A673 (cell line): ENCODE measurements around the gene NBPF8. TPM values are rescaled to one million over a fixed set of nuclear protein-coding genes. Genes with fewer than 3 reads are reported as not detected.
"Not testable (repeated sequence)": the region's sequence is repeated elsewhere in the genome, so short reads cannot be mapped to it uniquely, and the experiment has no call there.

Experiments
- Bru-seq: library from RNA; stranded (reverse); fragments of 400-500 nt; gene quantifications from one replicate; lab custom pipeline; 2021; lab: Mats Ljungman, UMichigan
- BruChase-seq, 2 experiments: library from RNA; stranded (reverse); fragments of 400-500 nt; gene quantifications; one replicate each; lab custom pipeline; 2021; lab: Mats Ljungman, UMichigan
- BruUV-seq: library from RNA; stranded (reverse); fragments of 400-500 nt; replicated peaks from 2 replicates; lab custom pipeline; 2021; lab: Mats Ljungman, UMichigan
- CTCF ChIA-PET: fragments of 300-600 bp; sonication (Branson Sonifier 250); formaldehyde crosslinking; loops from one replicate; lab custom pipeline; 2022; ENCODE audit warnings: antibody characterized with exemption; lab: Charles Lee
- POLR2A ChIA-PET: fragments of 300-600 bp; sonication (Branson Sonifier 250); formaldehyde crosslinking; loops from one replicate; lab custom pipeline; 2022; ENCODE audit warnings: antibody characterized with exemption; ENCODE audit not compliant: low non-redundant PET; lab: Charles Lee
- DNase-seq: peaks from one replicate; pipeline ENCODE4 v3.0.0-alpha.2; 2015; ENCODE audit warnings: low spot score
- H3K27ac ChIP-seq: fragments of 200-600 bp; sonication (generic); 2 replicates; pipeline ENCODE4 v1.5.1; 2016; ENCODE audit warnings: mixed run types, low read depth, mild to moderate bottlenecking, mixed read lengths, antibody characterized with exemption, low read length; ENCODE audit not compliant: poor library complexity, severe bottlenecking
- H3K27me3 ChIP-seq: fragments of 200-600 bp; sonication (generic); replicated peaks from 2 replicates; pipeline ENCODE4 v1.6.1; 2017; ENCODE audit warnings: mixed run types, low read depth, mild to moderate bottlenecking, mixed read lengths, antibody characterized with exemption, low read length; ENCODE audit not compliant: insufficient read depth, poor library complexity
- H3K36me3 ChIP-seq: fragments of 200-600 bp; sonication (generic); 2 replicates; pipeline ENCODE4 v1.6.1; 2016; ENCODE audit warnings: mixed run types, mild to moderate bottlenecking, mixed read lengths, antibody characterized with exemption, low read length; ENCODE audit not compliant: insufficient read depth, poor library complexity, severe bottlenecking
- H3K4me1 ChIP-seq: fragments of 200-600 bp; sonication (generic); 2 replicates; pipeline ENCODE4 v1.6.1; 2017; ENCODE audit warnings: mixed run types, mild to moderate bottlenecking, mixed read lengths, antibody characterized with exemption, low read length; ENCODE audit not compliant: insufficient read depth, poor library complexity, severe bottlenecking
- H3K4me3 ChIP-seq: fragments of 200-600 bp; sonication (generic); 2 replicates; pipeline ENCODE4 v1.5.1; 2016; ENCODE audit warnings: low read depth, mixed run types, mild to moderate bottlenecking, mixed read lengths, low read length; ENCODE audit not compliant: poor library complexity, severe bottlenecking
- H3K9me3 ChIP-seq: fragments of 200-600 bp; sonication (generic); 2 replicates; pipeline ENCODE4 v1.6.1; 2016; ENCODE audit warnings: mixed run types, low read depth, mild to moderate bottlenecking, mixed read lengths, antibody characterized with exemption, low read length; ENCODE audit not compliant: poor library complexity, severe bottlenecking
- intact Hi-C: fragments of 100-400 bp; cut with micrococcal nuclease; formaldehyde crosslinking; loops from one replicate; pipeline ENCODE4 v1.10.0; 2022; ENCODE audit not compliant: unreplicated experiment
- long read RNA-seq: library from polyadenylated mRNA; stranded (forward); transcript quantifications from one replicate; pipeline ENCODE4 v2.0.0, GENCODE V29; 2022
- total RNA-seq: library from RNA; stranded (reverse); gene quantifications from 2 replicates; pipeline ENCODE4 v1.2.3, GENCODE V29; 2021

NBPF8 gene
- total RNA-seq (6.6 and 7.6 TPM in 2 replicates), Bru-seq, nascent RNA (percentile 63 among the genes with signal in this experiment), BruChase-seq, experiment 1, labeled RNA remaining after a 2-hour chase (percentile 64 among the genes with signal in this experiment), BruChase-seq, experiment 2, labeled RNA remaining after a 6-hour chase (percentile 55 among the genes with signal in this experiment)
- long read RNA-seq, partial matches to known transcripts, result 1 of 13 reads
- long read RNA-seq, other reads (novel, unspliced or antisense), result 12 of 13 reads

GRCh38 chr1:120414911-120415480 is at the start of gene NBPF8:
Gene NBPF8, plus strand, starts transcription at chr1:120415035. Its CDS starts 21,488 bp downstream, at chr1:120436523.
- BruUV-seq, intact Hi-C loops, H3K27me3 ChIP-seq, H3K36me3 ChIP-seq, CTCF ChIA-PET, POLR2A ChIA-PET, H3K9me3 ChIP-seq, H3K4me1 ChIP-seq: not testable (repeated sequence)
- peak; percentile 68 for DNase-seq
- H3K27ac ChIP-seq, result peak within 1 kb of the TSS; percentile 30
- peak within 1 kb of the TSS; percentile 55 for H3K4me3 ChIP-seq

GRCh38 chr1:120367709-120368108 is 47.1 kb upstream of the NBPF8 start:
- BruUV-seq, H3K36me3 ChIP-seq, DNase-seq, H3K9me3 ChIP-seq, H3K4me3 ChIP-seq, intact Hi-C loops, CTCF ChIA-PET, H3K27me3 ChIP-seq, H3K27ac ChIP-seq, H3K4me1 ChIP-seq, POLR2A ChIA-PET: not testable (repeated sequence)

GRCh38 chr1:120386651-120387050 is 28.2 kb upstream of the NBPF8 start:
- H3K4me3 ChIP-seq, DNase-seq, H3K27me3 ChIP-seq, POLR2A ChIA-PET, intact Hi-C loops, H3K36me3 ChIP-seq, H3K9me3 ChIP-seq, H3K27ac ChIP-seq, CTCF ChIA-PET, H3K4me1 ChIP-seq, BruUV-seq: not testable (repeated sequence)

GRCh38 chr1:120388597-120389126 is 26.2 kb upstream of the NBPF8 start:
- H3K9me3 ChIP-seq, H3K4me3 ChIP-seq, H3K4me1 ChIP-seq, POLR2A ChIA-PET, intact Hi-C loops, H3K27me3 ChIP-seq, BruUV-seq, H3K27ac ChIP-seq, H3K36me3 ChIP-seq, CTCF ChIA-PET: not testable (repeated sequence)
- peak; percentile 67 for DNase-seq

- H3K36me3 ChIP-seq, H3K4me3 ChIP-seq, DNase-seq, CTCF ChIA-PET, H3K27ac ChIP-seq, H3K4me1 ChIP-seq, H3K9me3 ChIP-seq, intact Hi-C loops, BruUV-seq, H3K27me3 ChIP-seq, POLR2A ChIA-PET: not testable (repeated sequence)
Measured at GRCh38 chr1:120391365-120391764, 23.5 kb upstream of the NBPF8 start.
